ENCODE measurements around the gene HBA1.
"Not testable (repeated sequence)": the region's sequence is repeated elsewhere in the genome, so short reads cannot be mapped to it uniquely, and the experiment has no call there.

Gene HBA1

GRCh38 chr16:170788-171187 lies 5.7 kb upstream of the HBA1 start:
- no peak overlapping the region for H2AFZ ChIP-seq (ENCODE audit: low read length)

GRCh38 chr16:172374-172941 lies 4.0 kb upstream of the HBA1 start, which contains the start of gene HBA2:
Gene HBA2, plus strand, starts transcription at chr16:172876. Its CDS starts 37 bp downstream, at chr16:172913.
- H3K4me2 ChIP-seq (ENCODE audit: low read depth, low read length, poor library complexity, severe bottlenecking); H3K27me3 ChIP-seq (ENCODE audit: insufficient read depth, low read length, poor library complexity, severe bottlenecking); H3K9me3 ChIP-seq (ENCODE audit: insufficient read depth, low read depth, low read length); H3K9ac ChIP-seq (ENCODE audit: low read depth, low read length, poor library complexity, severe bottlenecking); H3K9me2 ChIP-seq (replicated peaks; ENCODE audit: low read depth, low read length); H3K36me3 ChIP-seq (ENCODE audit: insufficient read depth, low read length); H3K79me2 ChIP-seq (ENCODE audit: insufficient read depth, low read length); H2AFZ ChIP-seq (ENCODE audit: low read length); H3K4me1 ChIP-seq (ENCODE audit: insufficient read depth, low read length, poor library complexity, severe bottlenecking); H3K4me3 ChIP-seq (ENCODE audit: low read length, poor library complexity, severe bottlenecking); H3F3A ChIP-seq (ENCODE audit: low read depth); H4K20me1 ChIP-seq (ENCODE audit: insufficient read depth, low read length, poor library complexity, severe bottlenecking): not testable (repeated sequence)

More at GRCh38 chr16:170788-171187, 5.7 kb upstream of the HBA1 start:
- H3K36me3 ChIP-seq (ENCODE audit: insufficient read depth, low read length) = no peaks in the 10 kb centered on the region
- no peak overlapping the region for H3K9ac ChIP-seq (ENCODE audit: low read depth, low read length, poor library complexity, severe bottlenecking)
- H3K4me2 ChIP-seq (ENCODE audit: low read depth, low read length, poor library complexity, severe bottlenecking) = no peak overlapping the region
- H3K9me3 ChIP-seq (ENCODE audit: insufficient read depth, low read depth, low read length) = no peaks in the 10 kb centered on the region
- H3F3A ChIP-seq (ENCODE audit: low read depth) = no peaks in the 10 kb centered on the region
- H3K79me2 ChIP-seq (ENCODE audit: insufficient read depth, low read length) = no peaks in the 10 kb centered on the region
- H3K9me2 ChIP-seq (replicated peaks; ENCODE audit: low read depth, low read length) = no peaks in the 10 kb centered on the region
- no peak for TF ChIP-seq EZH2phosphoT487 (IDR thresholded peaks at IDR 0.05; ENCODE audit: borderline replicate concordance)
- no peak for TF ChIP-seq CTCF (conservative IDR thresholded peaks at IDR 0.05; ENCODE audit: low read length)
- no peaks in the 10 kb centered on the region for H3K27me3 ChIP-seq (ENCODE audit: insufficient read depth, low read length, poor library complexity, severe bottlenecking)
- peaks cover 8% of the 10 kb centered on the region for H3K4me1 ChIP-seq (ENCODE audit: insufficient read depth, low read length, poor library complexity, severe bottlenecking)
- no peak overlapping the region for H3K4me3 ChIP-seq (ENCODE audit: low read length, poor library complexity, severe bottlenecking)
- H4K20me1 ChIP-seq (ENCODE audit: insufficient read depth, low read length, poor library complexity, severe bottlenecking) = no peaks in the 10 kb centered on the region

- not testable (repeated sequence) for H3K4me1 ChIP-seq (ENCODE audit: insufficient read depth, low read length, poor library complexity, severe bottlenecking); H3K36me3 ChIP-seq (ENCODE audit: insufficient read depth, low read length); H3K4me2 ChIP-seq (ENCODE audit: low read depth, low read length, poor library complexity, severe bottlenecking); H3K9ac ChIP-seq (ENCODE audit: low read depth, low read length, poor library complexity, severe bottlenecking); H3K79me2 ChIP-seq (ENCODE audit: insufficient read depth, low read length); H3K9me2 ChIP-seq (replicated peaks; ENCODE audit: low read depth, low read length); H3K4me3 ChIP-seq (ENCODE audit: low read length, poor library complexity, severe bottlenecking); H3K9me3 ChIP-seq (ENCODE audit: insufficient read depth, low read depth, low read length); H4K20me1 ChIP-seq (ENCODE audit: insufficient read depth, low read length, poor library complexity, severe bottlenecking); H3K27me3 ChIP-seq (ENCODE audit: insufficient read depth, low read length, poor library complexity, severe bottlenecking); H3F3A ChIP-seq (ENCODE audit: low read depth); H2AFZ ChIP-seq (ENCODE audit: low read length)
Measured at GRCh38 chr16:173211-173854, 3.1 kb upstream of the HBA1 start.

GRCh38 chr16:173928-174769 lies 2.3 kb upstream of the HBA1 start:
- H3K4me1 ChIP-seq (ENCODE audit: insufficient read depth, low read length, poor library complexity, severe bottlenecking); H2AFZ ChIP-seq (ENCODE audit: low read length); H3K9me3 ChIP-seq (ENCODE audit: insufficient read depth, low read depth, low read length); H3K9me2 ChIP-seq (replicated peaks; ENCODE audit: low read depth, low read length); H3K79me2 ChIP-seq (ENCODE audit: insufficient read depth, low read length); H4K20me1 ChIP-seq (ENCODE audit: insufficient read depth, low read length, poor library complexity, severe bottlenecking); H3K4me3 ChIP-seq (ENCODE audit: low read length, poor library complexity, severe bottlenecking); H3K36me3 ChIP-seq (ENCODE audit: insufficient read depth, low read length); H3F3A ChIP-seq (ENCODE audit: low read depth); H3K27me3 ChIP-seq (ENCODE audit: insufficient read depth, low read length, poor library complexity, severe bottlenecking); H3K9ac ChIP-seq (ENCODE audit: low read depth, low read length, poor library complexity, severe bottlenecking); H3K4me2 ChIP-seq (ENCODE audit: low read depth, low read length, poor library complexity, severe bottlenecking): not testable (repeated sequence)

All from Loucy (cell line).